ENCODE results near the gene UBE2I.
"Not testable (repeated sequence)": the region's sequence is repeated elsewhere in the genome, so short reads cannot be mapped to it uniquely, and the experiment has no call there.

UBE2I gene

GRCh38 chr16:1277617-1278282, 31.7 kb upstream of the UBE2I start:
- no peak for DNase-seq

- no peak for DNase-seq
Observed at GRCh38 chr16:1278477-1278876, 31.0 kb upstream of the UBE2I start.

- DNase-seq, result no peak
Observed at GRCh38 chr16:1279081-1279944, 30.1 kb upstream of the UBE2I start.

- no peak for DNase-seq
Observed at GRCh38 chr16:1279945-1280589, 29.4 kb upstream of the UBE2I start.

GRCh38 chr16:1280783-1281182, 28.7 kb upstream of the UBE2I start:
- DNase-seq, result peak; percentile 22

GRCh38 chr16:1281517-1281916, 27.9 kb upstream of the UBE2I start:
- no peak for DNase-seq

- no peak for DNase-seq
Observed at GRCh38 chr16:1282324-1282973, 27.0 kb upstream of the UBE2I start.

GRCh38 chr16:1283296-1283695, 26.1 kb upstream of the UBE2I start:
- DNase-seq, result no peak

- no peak for DNase-seq
Observed at GRCh38 chr16:1283996-1284616, 25.3 kb upstream of the UBE2I start.

- no peak for DNase-seq
Observed at GRCh38 chr16:1285669-1286512, 23.5 kb upstream of the UBE2I start.

- DNase-seq, result no peak
Observed at GRCh38 chr16:1286513-1287094, 22.8 kb upstream of the UBE2I start.

- peak; percentile 51 for DNase-seq
Observed at GRCh38 chr16:1287982-1288670, 21.3 kb upstream of the UBE2I start.

- DNase-seq, result no peak
Observed at GRCh38 chr16:1288813-1289476, 20.5 kb upstream of the UBE2I start.

- DNase-seq, result no peak
Observed at GRCh38 chr16:1289477-1289866, 20.0 kb upstream of the UBE2I start.

GRCh38 chr16:1290063-1290501, 19.4 kb upstream of the UBE2I start:
- DNase-seq, result no peak

- DNase-seq, result peak; percentile 83
Observed at GRCh38 chr16:1290860-1291575, 18.4 kb upstream of the UBE2I start.

- DNase-seq, result peak; percentile 92
Observed at GRCh38 chr16:1291576-1291974, 17.9 kb upstream of the UBE2I start.

GRCh38 chr16:1292208-1292607, 17.2 kb upstream of the UBE2I start:
- DNase-seq, result not testable (repeated sequence)

GRCh38 chr16:1292808-1293207, 16.6 kb upstream of the UBE2I start:
- DNase-seq, result not testable (repeated sequence)
